ENCODE results near the gene SOCS4.

SOCS4 gene

GRCh38 chr14:55092341-55092740 lies 65.3 kb downstream of the SOCS4 start:
- no peak for DNase-seq

- DNase-seq = no peak
These were observed 67.5 kb downstream of the SOCS4 start for GRCh38 chr14:55094292-55095157.

- peak; percentile 53 to 63 for DNase-seq
These were observed 71.0 kb downstream of the SOCS4 start for GRCh38 chr14:55097881-55098560.

GRCh38 chr14:55098561-55098898 lies 71.5 kb downstream of the SOCS4 start:
- no peak for DNase-seq
